Ovary (tissue), 3 donors: Measurements from ENCODE around the gene HGS.

Source experiments
- CTCF ChIP-seq, 3 donors: fragments of 450-650 bp in 2 of 3; fragments of 200-600 bp in 1 of 3; IDR thresholded peaks; one replicate each; pipeline versions ENCODE4 v1.5.1 to v1.8.0; 2016 to 2022; ENCODE audit warnings: antibody characterized with exemption in 3 of 3, mild to moderate bottlenecking in 1 of 3
- POLR2A ChIP-seq: fragments of 450-650 bp; IDR thresholded peaks from one replicate; pipeline ENCODE4 v1.6.1; 2017; ENCODE audit warnings: antibody characterized with exemption, mild to moderate bottlenecking, moderate library complexity
- donor health status: DM: no; HTN: no; CAD: no.

GRCh38 chr17:81693509-81694210 is 9.8 kb downstream of the HGS start:
- no peak for TF ChIP-seq POLR2A
- TF ChIP-seq CTCF (IDR thresholded peaks at IDR 0.05) = no peak
